RWPE2 (cell line): ENCODE data around the gene GTF3C6.

Experiments
- ATAC-seq: fragments of 200-7000 bp; cut with Tn5 transposase; 3 replicates; pipeline ENCODE4 v1.9.1; 2021; ENCODE audit warnings: low read depth
- DNase-seq: peaks from one replicate; pipeline ENCODE4 v3.0.0-alpha.2; 2020; ENCODE audit warnings: low spot score
- H3K27ac ChIP-seq: fragments of 450-650 bp; 2 replicates; pipeline ENCODE4 v1.5.1; 2017; ENCODE audit warnings: mild to moderate bottlenecking; ENCODE audit not compliant: poor library complexity, severe bottlenecking
- H3K27me3 ChIP-seq: fragments of 250-450 bp; sonication (Bioruptor Pico); 2 replicates; pipeline ENCODE4 v1.5.1; 2021; ENCODE audit warnings: mild to moderate bottlenecking, moderate library complexity; ENCODE audit not compliant: insufficient read depth, poor library complexity, severe bottlenecking
- H3K36me3 ChIP-seq: fragments of 250-450 bp; sonication (Bioruptor Pico); 2 replicates; pipeline ENCODE4 v1.5.1; 2020; ENCODE audit warnings: low read depth, mild to moderate bottlenecking, moderate library complexity
- H3K4me1 ChIP-seq: fragments of 250-450 bp; sonication (Bioruptor Pico); 2 replicates; pipeline ENCODE4 v1.5.1; 2021; ENCODE audit warnings: mild to moderate bottlenecking, moderate library complexity; ENCODE audit not compliant: insufficient read depth, poor library complexity, severe bottlenecking
- H3K4me3 ChIP-seq: fragments of 250-450 bp; sonication (Bioruptor Pico); 2 replicates; pipeline ENCODE4 v1.5.1; 2021; ENCODE audit warnings: mild to moderate bottlenecking, moderate library complexity; ENCODE audit not compliant: severe bottlenecking
- H3K9me3 ChIP-seq: fragments of 250-450 bp; sonication (Bioruptor Pico); 2 replicates; pipeline ENCODE4 v1.5.1; 2021; ENCODE audit warnings: mild to moderate bottlenecking, moderate library complexity; ENCODE audit not compliant: severe bottlenecking
- TF ChIP-seq, protein P1 (sequence below): fragments of 450-650 bp; IDR thresholded peaks from one replicate; pipeline ENCODE4 v1.5.1; 2017; ENCODE audit warnings: mild to moderate bottlenecking, moderate library complexity; ENCODE audit not compliant: poor library complexity, severe bottlenecking

GTF3C6 gene

DNA sequence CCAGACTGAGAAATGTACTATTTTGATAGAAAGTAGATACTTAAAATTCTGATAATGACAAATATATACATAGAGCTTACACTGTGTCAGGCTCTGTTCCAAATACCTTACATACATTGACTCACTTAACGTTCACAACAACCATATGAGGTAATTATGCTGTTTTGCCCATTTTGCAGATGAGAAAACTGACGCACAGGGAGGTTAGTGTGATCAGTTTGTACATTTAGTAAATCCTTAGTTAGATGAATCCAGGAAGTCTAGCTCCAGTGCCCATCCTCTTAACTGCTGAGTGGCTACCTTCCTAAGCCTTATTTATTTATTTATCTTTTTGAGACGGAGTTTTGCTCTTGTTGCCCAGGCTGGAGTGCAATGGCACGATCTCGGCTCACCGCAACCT, 23.3 kb upstream of the GTF3C6 start:
- Histone ChIP-seq H3K9me3 (no peaks in the 10 kb centered on the region), H3K27ac (no peak overlapping the region), H3K4me3 (no peak overlapping the region), H3K4me1 (no peaks in the 10 kb centered on the region), H3K27me3 (no peaks in the 10 kb centered on the region), H3K36me3 (no peaks in the 10 kb centered on the region)
- TF ChIP-seq, protein P1, sequence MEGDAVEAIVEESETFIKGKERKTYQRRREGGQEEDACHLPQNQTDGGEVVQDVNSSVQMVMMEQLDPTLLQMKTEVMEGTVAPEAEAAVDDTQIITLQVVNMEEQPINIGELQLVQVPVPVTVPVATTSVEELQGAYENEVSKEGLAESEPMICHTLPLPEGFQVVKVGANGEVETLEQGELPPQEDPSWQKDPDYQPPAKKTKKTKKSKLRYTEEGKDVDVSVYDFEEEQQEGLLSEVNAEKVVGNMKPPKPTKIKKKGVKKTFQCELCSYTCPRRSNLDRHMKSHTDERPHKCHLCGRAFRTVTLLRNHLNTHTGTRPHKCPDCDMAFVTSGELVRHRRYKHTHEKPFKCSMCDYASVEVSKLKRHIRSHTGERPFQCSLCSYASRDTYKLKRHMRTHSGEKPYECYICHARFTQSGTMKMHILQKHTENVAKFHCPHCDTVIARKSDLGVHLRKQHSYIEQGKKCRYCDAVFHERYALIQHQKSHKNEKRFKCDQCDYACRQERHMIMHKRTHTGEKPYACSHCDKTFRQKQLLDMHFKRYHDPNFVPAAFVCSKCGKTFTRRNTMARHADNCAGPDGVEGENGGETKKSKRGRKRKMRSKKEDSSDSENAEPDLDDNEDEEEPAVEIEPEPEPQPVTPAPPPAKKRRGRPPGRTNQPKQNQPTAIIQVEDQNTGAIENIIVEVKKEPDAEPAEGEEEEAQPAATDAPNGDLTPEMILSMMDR: no peak
- DNase-seq (no peak), ATAC-seq (no peak)

- H3K27ac ChIP-seq: no peak overlapping the region
- no peaks in the 10 kb centered on the region for H3K27me3 ChIP-seq
- H3K4me3 ChIP-seq: no peak overlapping the region
- ATAC-seq (peak; percentile 61), DNase-seq (no peak)
- no peaks in the 10 kb centered on the region for H3K9me3 ChIP-seq
- H3K36me3 ChIP-seq: no peaks in the 10 kb centered on the region
- no peaks in the 10 kb centered on the region for H3K4me1 ChIP-seq
- TF ChIP-seq, protein P1: no peak
Observed at GRCh38 chr6:110938171-110938570, 20.3 kb upstream of the GTF3C6 start.

DNA sequence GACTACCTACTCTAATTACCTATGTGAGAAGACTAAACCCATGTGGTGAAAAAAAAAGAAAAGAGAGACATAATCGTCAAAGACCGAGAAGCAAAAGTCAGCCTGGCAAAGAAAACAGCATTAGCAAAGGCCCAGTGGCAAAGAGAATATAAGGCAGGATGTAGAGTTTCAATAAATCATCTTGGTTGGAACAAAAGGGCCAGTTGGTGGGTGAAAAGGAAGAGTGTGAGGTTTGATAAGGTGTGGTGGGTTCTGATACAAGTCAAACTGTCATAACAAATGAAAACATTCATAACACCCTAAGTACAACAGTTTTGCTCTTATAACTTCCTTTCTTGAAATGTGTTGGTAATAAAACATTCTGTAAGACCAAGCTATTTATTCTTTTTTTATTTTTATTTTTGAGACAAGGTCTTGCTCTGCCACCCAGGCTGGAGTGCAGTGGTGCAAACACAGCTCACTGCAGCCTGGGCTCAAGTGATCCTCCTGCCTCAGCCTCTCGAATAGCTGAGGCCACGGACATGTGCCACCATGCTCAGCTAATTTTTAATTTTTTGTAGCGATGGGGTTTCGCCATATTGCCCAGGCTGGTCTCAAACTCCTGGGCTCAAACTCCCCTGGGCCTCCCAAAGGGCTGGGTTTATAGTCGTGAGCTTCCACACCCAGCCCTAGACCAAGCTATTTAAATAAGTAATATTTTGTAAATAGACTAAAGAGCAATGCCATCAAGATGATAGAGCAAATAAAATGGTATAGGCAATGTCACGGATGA, 18.9 kb upstream of the GTF3C6 start:
- no peaks in the 10 kb centered on the region for H3K9me3 ChIP-seq
- no peak overlapping the region for H3K27ac ChIP-seq
- ATAC-seq (no peak), DNase-seq (no peak)
- H3K4me1 ChIP-seq: peaks cover 4% of the 10 kb centered on the region
- TF ChIP-seq, protein P1: no peak
- no peaks in the 10 kb centered on the region for H3K27me3 ChIP-seq
- no peaks in the 10 kb centered on the region for H3K36me3 ChIP-seq
- H3K4me3 ChIP-seq: no peak overlapping the region

DNA sequence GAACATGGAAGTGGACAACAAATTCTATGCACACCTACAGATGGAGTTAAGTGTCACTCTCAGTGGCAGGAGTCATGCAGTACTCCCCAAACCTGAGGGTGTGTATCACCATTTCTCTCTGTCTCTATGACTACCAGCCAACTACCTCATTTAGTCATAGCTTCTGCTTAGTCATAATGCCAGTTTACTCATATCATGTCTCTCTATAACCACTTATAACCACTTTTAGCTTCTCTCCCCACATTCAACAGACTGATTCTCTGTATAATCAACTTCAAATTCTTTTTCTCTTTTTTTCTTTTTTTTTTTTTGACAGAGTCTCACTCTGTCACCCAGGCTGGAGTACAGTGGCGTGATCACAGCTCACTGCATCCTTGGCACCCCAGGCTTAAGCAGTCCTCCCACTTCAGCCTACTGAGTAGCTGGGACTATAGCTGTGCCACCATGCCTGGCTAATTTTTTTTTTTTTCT, 13.8 kb upstream of the GTF3C6 start:
- Histone ChIP-seq H3K9me3 (no peaks in the 10 kb centered on the region), H3K4me1 (peaks cover 10% of the 10 kb centered on the region), H3K36me3 (no peaks in the 10 kb centered on the region), H3K27me3 (no peaks in the 10 kb centered on the region), H3K27ac (peak overlapping the region; percentile 73), H3K4me3 (no peak overlapping the region)
- DNase-seq: no peak
- TF ChIP-seq, protein P1: no peak
- peak; percentile 100 for ATAC-seq

DNA sequence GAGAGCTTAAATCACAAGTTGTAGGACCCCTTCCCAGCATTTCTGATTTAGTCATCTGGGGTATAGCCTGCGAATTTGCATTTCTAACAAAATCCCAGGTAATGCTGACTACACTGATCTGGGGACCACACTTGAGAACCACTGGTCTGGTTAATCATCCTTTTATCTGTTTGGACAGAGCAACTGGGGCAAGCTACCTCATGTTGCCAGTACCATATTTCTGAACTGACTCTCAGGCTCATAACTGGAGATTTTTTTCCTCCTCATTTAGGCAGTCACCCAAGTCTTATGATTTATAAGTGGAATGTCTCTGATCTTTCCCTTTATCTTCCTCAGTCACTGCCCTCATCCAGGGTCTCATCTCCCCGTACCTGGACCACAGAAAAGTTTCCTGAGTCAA, 12.0 kb upstream of the GTF3C6 start:
- Histone ChIP-seq H3K9me3 (no peaks in the 10 kb centered on the region), H3K27me3 (no peaks in the 10 kb centered on the region), H3K4me3 (no peak overlapping the region), H3K27ac (peak overlapping the region; percentile 5), H3K4me1 (peaks cover 10% of the 10 kb centered on the region), H3K36me3 (no peaks in the 10 kb centered on the region)
- peak; percentile 45 for ATAC-seq
- no peak for DNase-seq
- TF ChIP-seq, protein P1: no peak
